ENCODE results near the gene PCSK5.
"Not testable (repeated sequence)": the region's sequence is repeated elsewhere in the genome, so short reads cannot be mapped to it uniquely, and the experiment has no call there.

Gene PCSK5

GRCh38 chr9:75930190-75930589 lies 39.7 kb downstream of the PCSK5 start:
- DNase-seq: no peak

- DNase-seq: no peak
Observed at GRCh38 chr9:75930730-75931321, 40.4 kb downstream of the PCSK5 start.

GRCh38 chr9:75933982-75934381 lies 43.5 kb downstream of the PCSK5 start:
- DNase-seq: no peak

DNA sequence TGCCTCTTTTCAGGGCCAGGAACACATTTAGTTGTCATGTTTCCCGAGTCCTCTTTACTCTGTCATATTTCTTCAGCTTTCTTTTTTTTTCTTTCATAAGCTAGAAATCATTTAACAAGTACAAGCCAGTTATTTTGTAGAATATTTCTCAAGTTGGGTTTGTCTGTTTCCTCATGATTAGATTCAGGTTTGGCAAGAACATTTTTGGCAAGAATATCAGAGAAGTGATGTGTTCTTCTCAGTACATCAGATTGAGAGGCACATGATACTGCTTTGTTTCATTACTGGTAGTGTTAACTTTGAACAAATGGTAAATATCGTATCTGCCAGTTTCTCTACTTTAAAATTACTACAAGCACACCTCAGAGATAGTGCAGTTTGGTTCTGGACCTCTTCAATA lies 45.1 kb downstream of the PCSK5 start:
- no peak for DNase-seq

DNA sequence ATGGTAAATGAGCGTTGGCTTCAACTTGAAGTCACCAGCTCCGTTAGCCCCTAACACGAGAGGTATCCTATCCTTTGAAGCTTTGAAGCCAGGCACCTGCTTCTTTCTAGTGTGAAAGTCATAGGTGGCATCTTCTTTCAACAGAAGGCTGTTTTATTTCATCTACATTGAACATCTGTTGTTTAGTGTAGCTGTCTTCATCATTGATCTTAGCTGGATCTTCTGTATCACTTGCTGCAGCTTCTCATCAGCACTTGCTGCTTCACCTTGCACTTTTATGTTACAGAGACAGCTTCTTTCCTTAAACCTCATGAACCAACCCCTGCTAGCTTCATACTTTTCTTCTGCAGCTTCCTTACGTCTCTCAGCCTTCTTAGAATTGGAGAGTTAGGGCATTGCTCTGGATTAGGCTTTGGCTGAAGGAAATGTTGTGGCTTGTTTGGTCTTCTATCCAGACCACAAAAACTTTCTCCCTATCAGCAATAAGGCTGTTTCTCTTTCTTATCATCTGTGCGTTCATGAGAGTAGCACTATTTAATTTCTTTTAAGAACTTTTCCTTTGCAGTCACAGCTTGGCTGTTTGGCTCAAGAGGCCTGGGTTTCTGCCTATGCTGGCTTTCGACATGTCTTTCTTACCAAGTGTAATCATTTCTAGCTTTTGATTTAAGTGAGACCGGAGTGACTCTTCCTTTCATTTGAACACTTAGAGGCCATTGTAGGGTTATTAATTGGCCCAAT lies 47.2 kb downstream of the PCSK5 start:
- DNase-seq: no peak

- DNase-seq: no peak
Observed at GRCh38 chr9:75938946-75939345, 48.5 kb downstream of the PCSK5 start.

DNA sequence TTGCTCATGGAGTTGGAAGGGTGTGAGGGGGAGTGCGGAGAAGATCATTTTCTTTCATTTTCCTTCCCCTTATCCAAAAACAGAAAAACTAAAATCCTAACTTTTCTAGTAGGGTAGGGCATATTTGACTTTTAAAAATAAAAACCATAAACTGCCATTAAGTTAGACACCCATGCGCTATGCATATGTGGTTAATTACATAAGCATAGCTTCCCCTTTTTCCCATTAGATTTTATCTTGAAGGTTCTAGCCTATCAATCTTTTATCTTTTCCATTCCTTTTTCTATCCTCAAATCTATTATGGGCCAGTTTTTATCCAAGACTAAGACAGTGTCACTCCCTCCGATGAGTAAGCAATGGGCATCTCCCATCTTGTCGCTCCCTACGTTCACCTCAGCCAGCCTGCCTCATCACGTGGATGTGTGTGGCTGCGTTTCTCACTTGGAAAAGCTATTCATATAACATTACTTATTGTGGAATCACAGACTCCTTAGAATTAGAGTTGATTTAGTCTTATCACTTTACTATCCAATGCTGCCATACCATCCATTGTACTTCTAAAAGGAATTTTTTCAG lies 49.2 kb downstream of the PCSK5 start:
- DNase-seq: no peak

DNA sequence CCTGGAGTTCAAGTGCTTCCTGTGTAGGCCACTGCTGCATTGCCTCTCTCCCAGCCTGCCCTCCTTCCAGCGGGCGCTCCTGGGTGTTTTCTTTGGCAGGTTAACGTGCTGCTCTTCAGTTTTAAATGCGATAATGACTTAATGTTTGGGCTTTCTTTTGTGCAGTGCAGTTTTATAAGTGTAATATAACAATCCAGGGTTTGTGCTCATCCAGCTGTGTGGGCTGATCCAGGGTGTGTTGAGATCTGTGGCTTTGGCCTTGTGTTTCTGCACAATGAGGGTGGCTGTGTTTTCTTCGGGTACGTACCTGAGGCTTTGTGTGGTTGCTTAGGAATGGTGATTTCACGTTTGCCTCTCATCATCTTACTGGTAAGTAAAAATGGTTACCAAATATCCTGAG lies 50.6 kb downstream of the PCSK5 start:
- DNase-seq: no peak

DNA sequence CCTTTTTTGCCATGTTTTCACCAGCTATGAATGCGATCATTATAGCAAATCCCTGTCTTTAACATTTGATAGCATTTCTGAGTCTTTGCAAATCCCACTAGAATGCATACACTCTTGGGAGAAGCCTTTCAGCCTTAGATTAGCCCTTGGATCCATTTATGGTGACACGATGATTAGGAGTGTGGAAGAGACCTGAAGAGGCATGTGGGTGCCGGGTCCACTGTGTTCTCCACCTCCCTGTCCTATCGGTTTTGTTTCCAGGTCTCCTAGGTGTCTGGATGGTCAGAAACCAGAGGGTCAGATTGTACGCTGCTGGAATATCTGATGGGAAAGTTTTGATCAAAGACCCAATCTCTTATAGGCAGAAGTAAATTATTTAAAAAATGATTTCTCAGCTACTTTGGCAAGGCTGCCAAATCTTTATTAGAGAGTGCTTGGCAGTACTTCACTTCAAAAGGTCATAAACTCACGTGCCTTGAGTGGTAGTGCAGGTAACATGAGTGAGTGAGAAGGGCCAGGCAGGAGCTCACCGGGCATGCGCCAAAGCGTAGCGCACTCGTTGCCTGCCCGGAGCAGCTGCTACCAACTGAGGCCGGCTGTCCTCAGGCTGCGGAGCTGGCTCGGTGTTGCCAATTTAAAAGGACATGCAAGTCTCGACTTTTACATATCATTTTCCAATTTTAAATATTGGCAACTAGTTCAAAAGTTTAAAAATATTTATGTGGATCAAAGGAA lies 51.3 kb downstream of the PCSK5 start:
- no peak for DNase-seq

DNA sequence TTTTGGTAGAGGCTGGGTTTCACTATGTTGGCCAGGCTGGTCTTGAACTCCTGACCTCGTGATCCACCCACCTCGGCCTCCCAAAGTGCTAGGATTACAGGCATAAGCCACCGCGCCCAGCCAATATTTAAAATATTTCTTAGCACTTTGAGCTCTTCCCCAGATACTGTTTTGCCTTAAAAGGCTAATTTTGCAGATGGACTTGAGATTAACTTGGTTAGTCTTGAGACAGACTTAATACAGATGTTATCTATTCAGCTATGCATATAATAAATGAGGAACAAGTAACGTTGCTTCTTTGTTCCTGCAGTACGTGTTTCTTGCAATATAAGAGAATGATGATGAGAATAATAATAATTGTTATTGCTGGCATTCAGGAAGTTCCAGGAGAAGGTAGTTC lies 56.3 kb downstream of the PCSK5 start:
- no peak for DNase-seq

- no peak for DNase-seq
Observed at GRCh38 chr9:75947233-75947632, 56.8 kb downstream of the PCSK5 start.

DNA sequence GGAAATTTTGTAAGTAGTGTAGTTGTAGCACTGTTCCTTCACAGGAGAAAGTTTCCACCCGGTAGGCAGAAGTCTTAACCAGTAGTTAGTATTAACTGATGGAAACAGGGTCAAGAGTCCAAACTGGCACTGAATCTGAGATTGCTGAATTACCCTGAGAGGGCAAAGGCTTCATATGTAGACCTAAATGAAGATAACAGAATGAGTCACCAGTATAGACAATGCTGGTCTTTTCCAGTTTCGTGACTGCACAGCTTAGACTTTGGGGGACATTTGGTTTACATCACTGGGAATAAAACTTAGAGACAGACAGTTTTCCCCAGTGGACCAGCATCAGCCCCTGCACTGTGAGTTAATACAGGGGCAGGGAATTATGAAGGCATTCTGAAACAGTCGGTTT lies 60.5 kb downstream of the PCSK5 start:
- no peak for DNase-seq

- no peak for DNase-seq
Observed at GRCh38 chr9:75953218-75953617, 62.7 kb downstream of the PCSK5 start.

- DNase-seq: no peak
Observed at GRCh38 chr9:75956161-75956560, 65.7 kb downstream of the PCSK5 start.

DNA sequence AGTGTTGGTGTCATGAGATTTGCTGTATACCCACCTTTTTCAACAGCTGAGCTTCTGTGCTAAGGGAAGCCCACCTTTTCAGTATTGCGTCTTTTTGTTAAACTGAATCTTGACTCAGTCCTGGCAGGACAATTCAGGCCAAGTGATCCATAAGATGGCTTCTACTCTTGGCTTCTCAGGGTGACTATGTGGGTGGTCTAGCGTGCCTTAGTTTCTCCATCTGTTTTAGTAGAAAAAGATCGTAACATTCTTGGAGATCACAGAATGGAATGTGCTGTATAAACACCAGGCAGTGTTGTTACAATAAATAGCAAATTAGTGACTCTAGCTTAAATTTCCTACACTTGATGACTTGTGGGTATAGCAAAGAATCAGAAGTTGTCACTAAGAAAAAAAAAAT lies 66.6 kb downstream of the PCSK5 start:
- no peak for DNase-seq

DNA sequence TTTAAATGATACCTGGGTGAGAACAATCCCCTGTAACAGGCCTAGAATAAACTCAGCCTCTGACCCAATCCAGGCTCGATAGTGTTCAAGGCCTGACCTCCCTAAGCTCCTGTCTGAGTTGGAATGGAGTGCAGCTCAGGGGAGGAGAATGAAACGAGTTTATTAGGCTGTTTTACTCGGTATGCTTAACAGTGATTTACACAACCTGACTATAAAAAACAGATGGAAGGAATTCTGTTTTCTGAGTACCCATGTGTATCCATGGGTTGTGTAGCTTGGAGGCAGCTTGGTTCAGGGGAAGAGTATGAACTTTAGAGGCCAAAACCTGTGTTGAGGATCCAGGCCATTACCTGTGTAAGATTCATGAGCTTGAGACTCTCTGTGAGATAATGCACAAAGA lies 67.8 kb downstream of the PCSK5 start:
- no peak for DNase-seq

DNA sequence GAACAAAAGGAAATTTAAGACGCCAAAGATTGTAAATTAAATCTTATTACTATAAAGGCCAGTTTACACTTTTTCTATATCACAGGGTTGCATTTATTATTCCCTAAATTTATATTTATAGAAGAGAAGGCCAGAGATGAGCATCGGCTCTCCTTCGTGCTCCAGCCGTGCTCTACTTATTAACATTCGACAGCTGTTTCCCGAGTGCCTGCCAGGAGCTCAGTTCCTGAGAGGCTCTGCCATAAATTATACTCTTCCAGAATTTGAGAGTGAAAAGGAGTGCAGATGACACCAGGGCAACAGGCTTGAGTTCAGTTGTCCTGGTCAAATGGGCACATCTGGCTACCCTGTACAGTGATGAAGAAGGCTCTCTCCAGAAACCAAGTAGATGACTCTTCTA lies 70.1 kb downstream of the PCSK5 start:
- no peak for DNase-seq

GRCh38 chr9:75962013-75962661 lies 71.7 kb downstream of the PCSK5 start:
- no peak for DNase-seq

- DNase-seq: no peak
Observed at GRCh38 chr9:75962662-75963036, 72.2 kb downstream of the PCSK5 start.

DNA sequence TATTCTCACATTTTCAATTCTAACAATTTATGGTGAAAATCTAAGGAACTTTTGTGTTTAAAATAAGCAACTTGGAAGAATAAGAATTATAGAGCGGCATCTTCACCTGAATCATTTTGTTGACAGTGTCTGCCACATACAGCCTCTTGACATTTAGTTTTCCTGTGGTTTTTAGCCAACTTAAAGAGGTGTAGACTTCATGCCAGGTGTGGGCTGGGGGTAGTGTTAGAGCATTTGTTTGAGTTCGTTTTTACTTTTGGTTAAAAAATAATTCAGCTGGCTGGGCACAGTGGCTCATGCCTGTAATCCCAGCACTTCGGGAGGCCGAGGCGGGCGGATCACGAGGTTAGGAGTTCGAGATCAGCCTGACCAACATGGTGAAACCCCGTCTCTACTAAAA lies 72.8 kb downstream of the PCSK5 start:
- DNase-seq: not testable (repeated sequence)

- DNase-seq: no peak
Observed at GRCh38 chr9:75964427-75964826, 74.0 kb downstream of the PCSK5 start.

DNA sequence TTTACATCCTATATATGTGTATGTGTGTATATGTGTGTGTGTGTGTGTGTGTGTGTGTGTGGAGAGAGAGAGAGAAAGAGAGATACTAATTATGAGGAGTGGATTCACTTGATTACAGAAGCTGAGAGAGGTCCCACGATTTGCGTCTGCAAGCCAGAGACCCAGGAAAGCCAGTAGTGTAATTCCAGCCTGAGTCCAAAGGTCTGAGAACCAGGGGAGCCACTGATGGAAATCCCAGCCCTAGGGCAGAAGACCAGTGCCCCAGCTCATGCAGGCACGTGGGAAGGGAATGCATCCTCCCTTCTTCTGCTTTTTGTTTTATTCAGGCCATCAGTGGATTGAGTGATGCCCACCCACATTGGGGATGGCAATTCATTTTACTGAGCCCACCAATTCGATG lies 74.8 kb downstream of the PCSK5 start:
- DNase-seq: no peak

GRCh38 chr9:75967556-75967955 lies 77.1 kb downstream of the PCSK5 start:
- no peak for DNase-seq

Measured in NCI-H187 treated with DMSO at 0.1 percent for 48 hours (cell line).